SH-SY5Y (cell line): ENCODE measurements around the gene RTL3.

Experiments
- GATA2 ChIP-seq: IDR thresholded peaks from 2 replicates; pipeline ENCODE4 v1.6.1; 2011; ENCODE audit warnings: mild to moderate bottlenecking, low read depth, low read length
- GATA3 ChIP-seq: IDR thresholded peaks from 2 replicates; pipeline ENCODE4 v1.6.1; 2011; ENCODE audit warnings: low read depth, mild to moderate bottlenecking, low read length, moderate library complexity

Gene RTL3

DNA sequence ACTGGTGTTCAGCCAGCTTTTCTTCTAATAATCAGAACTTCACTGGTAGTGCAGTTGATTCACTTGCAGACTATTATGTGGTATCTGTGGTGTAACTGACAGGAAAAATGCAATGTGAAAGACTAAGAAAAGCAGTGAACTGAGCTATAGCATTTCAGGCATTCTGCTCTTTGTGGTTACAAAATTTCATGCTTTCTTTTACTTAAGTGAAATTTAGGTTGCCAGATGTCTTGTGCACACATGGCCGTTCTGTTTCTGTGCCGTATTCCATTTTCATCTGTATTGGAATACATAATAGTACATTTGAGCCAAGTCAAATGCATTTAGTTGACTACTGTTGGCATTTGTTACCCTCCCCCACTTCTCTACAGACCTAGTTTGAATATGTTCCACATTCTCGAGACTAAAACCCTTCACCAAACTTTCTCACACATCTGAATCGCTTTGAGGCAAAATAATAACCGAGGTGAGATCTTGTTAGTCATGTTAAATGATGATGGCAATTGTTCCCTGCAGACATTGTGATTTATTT, 8.2 kb downstream of the RTL3 start:
- TF ChIP-seq GATA2 (no peak), GATA3 (no peak)

DNA sequence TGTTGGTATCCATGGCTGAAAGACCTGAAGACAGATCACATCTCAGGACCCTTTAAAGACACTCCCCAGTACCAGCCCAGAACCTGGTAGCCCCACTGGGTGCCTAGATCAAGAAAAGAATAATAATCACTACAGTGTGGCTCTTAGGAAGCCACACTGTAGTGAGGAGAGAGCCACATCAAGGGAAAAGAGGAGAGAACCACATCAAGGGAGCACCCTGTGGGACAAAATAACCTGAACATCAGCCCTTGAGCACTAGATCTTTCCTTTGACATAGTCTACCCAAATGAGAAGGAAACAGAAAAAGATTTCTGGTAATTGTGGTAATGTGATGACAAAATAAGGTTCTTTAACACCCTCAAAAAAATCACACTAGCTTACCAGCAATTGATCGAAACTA, 15.3 kb downstream of the RTL3 start:
- TF ChIP-seq GATA3, result no peak
- no peak for TF ChIP-seq GATA2

DNA sequence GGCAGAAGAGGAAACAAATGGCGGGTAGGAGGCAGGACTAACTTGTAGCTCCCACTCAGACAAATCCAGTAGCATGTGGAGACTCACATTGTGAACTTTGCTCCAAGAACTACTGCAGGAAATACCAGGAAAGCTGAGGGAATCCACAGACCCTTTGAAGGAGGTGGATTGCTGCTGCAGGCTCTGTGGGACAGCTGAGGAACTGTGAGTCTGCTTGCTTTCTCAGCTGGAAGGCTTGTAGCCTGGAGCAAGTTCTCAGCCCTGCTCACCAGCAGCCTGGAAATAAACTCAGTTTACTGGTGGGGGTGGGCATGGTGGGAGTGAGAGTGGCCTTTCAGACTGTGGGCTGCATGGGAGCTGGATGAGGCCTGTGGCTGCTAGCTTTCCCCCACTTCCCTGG, 16.0 kb downstream of the RTL3 start:
- no peak for TF ChIP-seq GATA2
- no peak for TF ChIP-seq GATA3

DNA sequence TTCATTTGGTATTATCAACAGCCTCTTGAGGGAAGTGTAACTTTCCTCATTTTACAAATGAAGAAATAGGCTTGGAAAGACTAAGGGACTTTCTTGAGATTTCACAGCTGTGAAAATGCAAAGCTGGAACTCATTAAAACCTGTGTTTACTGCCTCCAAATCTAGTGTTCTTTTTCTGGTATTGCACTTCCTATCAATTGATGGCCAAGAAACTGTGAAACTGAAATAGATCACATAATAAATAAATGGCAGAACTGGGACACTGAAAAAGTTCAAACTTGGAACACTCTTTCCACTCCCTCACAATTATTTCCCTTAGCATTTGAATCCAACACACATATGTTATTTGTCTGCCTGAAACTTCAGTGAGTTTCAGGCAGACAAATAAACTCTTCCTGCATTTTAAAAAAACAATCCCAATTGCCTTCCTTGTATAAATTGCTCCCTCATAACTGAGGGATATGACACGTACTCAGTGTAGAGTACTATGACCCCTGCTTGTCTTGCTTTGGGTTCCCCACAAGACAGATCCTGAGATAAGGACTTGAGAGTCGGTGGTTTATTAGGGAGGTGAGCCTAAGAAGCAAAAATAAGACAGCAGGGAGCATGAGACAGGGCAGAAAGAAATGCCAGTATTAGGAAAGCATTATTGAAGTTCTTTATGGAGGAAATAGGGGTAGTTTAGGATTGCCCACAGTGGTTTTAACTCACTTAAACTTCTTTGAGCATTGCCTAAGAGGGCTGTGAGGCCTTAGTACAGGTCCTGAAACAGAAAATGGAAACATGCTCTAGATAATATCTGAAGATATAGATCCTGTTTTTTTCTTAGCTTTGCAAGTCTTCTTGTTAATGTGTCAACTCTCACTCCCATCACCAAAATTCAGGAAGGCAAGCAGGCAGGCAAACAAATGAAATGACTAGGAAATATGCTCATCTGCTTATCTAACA, 33.9 kb downstream of the RTL3 start:
- TF ChIP-seq GATA3 (no peak), GATA2 (no peak)

DNA sequence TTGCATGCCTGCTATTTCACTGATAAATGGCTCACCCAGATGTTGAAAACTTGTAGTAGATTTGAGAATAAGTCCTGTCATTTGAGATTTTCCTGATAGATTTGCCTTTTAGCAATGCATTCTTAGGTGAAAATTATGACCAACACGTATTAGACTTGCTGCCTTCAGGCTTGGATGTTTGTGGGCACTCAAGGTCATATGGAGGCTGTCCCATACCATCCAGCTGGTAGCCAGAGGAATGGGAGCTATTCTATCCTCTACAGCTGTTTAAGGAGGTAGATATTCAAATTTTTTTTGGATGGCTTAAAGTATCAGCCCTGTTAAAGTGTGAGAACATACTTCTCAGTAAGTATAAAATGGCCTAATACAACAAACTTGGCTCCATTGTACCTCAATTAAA, 34.7 kb downstream of the RTL3 start:
- TF ChIP-seq GATA2 (no peak), GATA3 (no peak)

DNA sequence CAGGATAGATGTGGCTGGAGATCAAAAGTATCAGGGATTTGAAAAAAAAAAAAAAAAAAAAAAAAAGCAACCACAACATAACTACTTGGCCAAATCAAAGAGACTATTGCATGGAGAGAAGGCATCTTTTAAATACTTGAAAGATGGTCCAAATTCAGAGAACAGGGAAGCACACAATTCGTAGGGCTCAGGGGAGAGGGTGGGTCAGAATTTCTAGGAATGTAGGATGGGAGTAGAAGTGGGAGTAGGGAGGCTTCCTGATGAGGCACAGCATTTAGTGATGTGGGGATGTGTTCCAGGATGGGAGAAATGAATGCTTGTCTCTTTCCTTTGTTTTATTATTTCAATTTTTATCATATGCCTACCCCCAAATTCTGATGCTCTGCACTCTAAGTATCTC, 36.3 kb downstream of the RTL3 start:
- no peak for TF ChIP-seq GATA2
- no peak for TF ChIP-seq GATA3

GRCh38 chrX:78619834-78620233, 39.3 kb downstream of the RTL3 start:
- TF ChIP-seq GATA3 (no peak), GATA2 (no peak)

DNA sequence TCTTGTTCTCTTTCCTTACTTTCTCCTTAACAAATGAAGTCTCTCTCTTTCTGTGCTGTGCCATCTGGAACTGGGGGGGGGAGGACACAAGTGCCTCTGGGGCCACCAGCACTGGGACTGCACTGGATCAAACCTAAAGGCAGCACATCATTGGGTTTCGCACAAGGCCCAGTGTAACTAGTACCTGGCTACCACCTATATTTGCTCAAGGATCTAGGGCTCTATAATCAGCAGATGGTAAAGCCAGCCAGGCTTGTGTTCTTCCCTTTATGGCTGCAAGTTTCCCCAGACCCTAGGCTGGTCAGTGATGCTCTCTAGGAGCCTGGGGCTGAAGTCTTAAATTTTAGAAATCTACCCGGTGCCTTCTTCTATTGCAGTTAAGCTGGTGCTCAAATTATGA, 40.1 kb downstream of the RTL3 start:
- TF ChIP-seq GATA2, result no peak

- TF ChIP-seq GATA3 (no peak), GATA2 (no peak)
Observed at GRCh38 chrX:78614264-78614663, 44.9 kb downstream of the RTL3 start.
